ENCODE results near the gene DDX54.
"Not testable (repeated sequence)": the region's sequence is repeated elsewhere in the genome, so short reads cannot be mapped to it uniquely, and the experiment has no call there.

Gene DDX54

GRCh38 chr12:113145720-113146551 is 39.3 kb downstream of the DDX54 start:
- DNase-seq (ENCODE audit: low read depth in 2 of 3, low spot score in 2 of 3) = no peak

- no peak for DNase-seq (ENCODE audit: low read depth in 2 of 3, low spot score in 2 of 3)
Observed at GRCh38 chr12:113144806-113145205, 40.5 kb downstream of the DDX54 start.

- no peak for DNase-seq (ENCODE audit: low read depth in 2 of 3, low spot score in 2 of 3)
Observed at GRCh38 chr12:113143959-113144358, 41.3 kb downstream of the DDX54 start.

- no peak for DNase-seq (ENCODE audit: low read depth in 2 of 3, low spot score in 2 of 3)
Observed at GRCh38 chr12:113142886-113143332, 42.4 kb downstream of the DDX54 start.

- no peak for DNase-seq (ENCODE audit: low read depth in 2 of 3, low spot score in 2 of 3)
Observed at GRCh38 chr12:113142173-113142885, 42.9 kb downstream of the DDX54 start.

- not testable (repeated sequence) for DNase-seq (ENCODE audit: low read depth in 2 of 3, low spot score in 2 of 3)
Observed at GRCh38 chr12:113141716-113142115, 43.6 kb downstream of the DDX54 start.

- no peak for DNase-seq (ENCODE audit: low read depth in 2 of 3, low spot score in 2 of 3)
Observed at GRCh38 chr12:113140706-113141105, 44.6 kb downstream of the DDX54 start.

GRCh38 chr12:113138826-113139225 is 46.5 kb downstream of the DDX54 start:
- no peak for DNase-seq (ENCODE audit: low read depth in 2 of 3, low spot score in 2 of 3)

- DNase-seq (ENCODE audit: low read depth in 2 of 3, low spot score in 2 of 3) = no peak
Observed at GRCh38 chr12:113137861-113138783, 47.2 kb downstream of the DDX54 start.

- no peak for DNase-seq (ENCODE audit: low read depth in 2 of 3, low spot score in 2 of 3)
Observed at GRCh38 chr12:113136990-113137511, 48.2 kb downstream of the DDX54 start.

- no peak for DNase-seq (ENCODE audit: low read depth in 2 of 3, low spot score in 2 of 3)
Observed at GRCh38 chr12:113136128-113136989, 48.9 kb downstream of the DDX54 start.

GRCh38 chr12:113135178-113136127 is 49.8 kb downstream of the DDX54 start, which contains the start of gene RASAL1:
Gene RASAL1 (minus strand): TSS chr12:113135761. CDS start chr12:113135462, 299 bp downstream.
- DNase-seq (ENCODE audit: low read depth in 2 of 3, low spot score in 2 of 3) = peak; percentile 62 to 74 (median 68)

- DNase-seq (ENCODE audit: low read depth in 2 of 3, low spot score in 2 of 3) = no peak
Observed at GRCh38 chr12:113134521-113134951, 50.7 kb downstream of the DDX54 start.

- no peak for DNase-seq (ENCODE audit: low read depth in 2 of 3, low spot score in 2 of 3)
Observed at GRCh38 chr12:113134071-113134470, 51.2 kb downstream of the DDX54 start.

GRCh38 chr12:113133666-113134065 is 51.6 kb downstream of the DDX54 start:
- no peak for DNase-seq (ENCODE audit: low read depth in 2 of 3, low spot score in 2 of 3)

GRCh38 chr12:113133036-113133435 is 52.2 kb downstream of the DDX54 start:
- DNase-seq (ENCODE audit: low read depth in 2 of 3, low spot score in 2 of 3) = no peak

GRCh38 chr12:113131556-113131955 is 53.7 kb downstream of the DDX54 start:
- no peak for DNase-seq (ENCODE audit: low read depth in 2 of 3, low spot score in 2 of 3)

GRCh38 chr12:113130457-113131135 is 54.7 kb downstream of the DDX54 start:
- DNase-seq (ENCODE audit: low read depth in 2 of 3, low spot score in 2 of 3) = no peak
